NCI-H345 treated with DMSO at 0.1 percent for 48 hours (cell line): ENCODE data around the gene LTBP4.
"Not testable (repeated sequence)": the region's sequence is repeated elsewhere in the genome, so short reads cannot be mapped to it uniquely, and the experiment has no call there.

Experiments used
- DNase-seq: peaks from one replicate; lab custom pipeline; 2025; ENCODE audit not compliant: unreplicated experiment; lab: John Stamatoyannopoulos, UW

Gene LTBP4

DNA sequence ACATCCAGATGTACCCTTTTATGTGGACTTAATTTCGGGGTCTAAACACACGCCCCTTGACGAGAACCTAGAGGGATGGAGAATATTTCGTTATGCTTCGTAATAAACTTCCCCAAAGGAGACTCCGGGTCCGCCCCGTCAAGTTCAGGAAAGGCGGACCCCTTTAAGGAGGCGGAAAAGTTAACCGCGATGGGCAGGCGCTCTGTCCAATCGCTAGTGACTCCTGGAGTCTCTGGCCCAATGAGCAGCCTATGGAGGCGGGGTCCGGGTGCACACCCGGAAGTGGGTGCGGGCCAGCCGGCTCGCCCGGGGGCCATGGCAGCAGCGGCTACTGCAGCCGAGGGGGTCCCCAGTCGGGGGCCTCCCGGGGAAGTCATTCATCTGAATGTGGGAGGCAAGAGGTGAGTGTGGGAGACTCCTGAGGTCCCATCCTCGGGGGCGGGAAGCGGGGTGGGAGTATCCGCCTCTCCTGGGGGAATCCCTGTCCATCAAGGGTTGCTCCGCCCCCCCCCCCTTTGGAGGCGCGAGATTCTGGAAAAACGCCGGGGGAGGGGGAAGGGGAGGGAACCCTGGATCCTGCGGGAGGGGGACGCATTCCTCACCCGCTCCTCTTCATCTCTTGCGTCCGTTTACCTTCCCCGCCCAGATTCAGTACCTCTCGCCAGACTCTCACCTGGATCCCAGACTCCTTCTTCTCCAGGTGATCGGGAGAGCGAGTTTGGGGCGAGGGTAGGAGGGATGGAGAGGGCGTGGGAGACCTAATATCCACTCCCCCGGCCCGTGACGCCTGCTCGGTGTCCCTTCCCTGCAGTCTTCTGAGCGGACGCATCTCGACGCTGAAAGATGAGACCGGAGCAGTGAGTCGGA lies 24.4 kb upstream of the LTBP4 start, which contains the start of gene SHKBP1:
Gene SHKBP1 (plus strand): TSS at position 289 of the 867 bp plus-strand sequence. CDS start 27 bp downstream, at position 316.
- peak; percentile 99 for DNase-seq

DNA sequence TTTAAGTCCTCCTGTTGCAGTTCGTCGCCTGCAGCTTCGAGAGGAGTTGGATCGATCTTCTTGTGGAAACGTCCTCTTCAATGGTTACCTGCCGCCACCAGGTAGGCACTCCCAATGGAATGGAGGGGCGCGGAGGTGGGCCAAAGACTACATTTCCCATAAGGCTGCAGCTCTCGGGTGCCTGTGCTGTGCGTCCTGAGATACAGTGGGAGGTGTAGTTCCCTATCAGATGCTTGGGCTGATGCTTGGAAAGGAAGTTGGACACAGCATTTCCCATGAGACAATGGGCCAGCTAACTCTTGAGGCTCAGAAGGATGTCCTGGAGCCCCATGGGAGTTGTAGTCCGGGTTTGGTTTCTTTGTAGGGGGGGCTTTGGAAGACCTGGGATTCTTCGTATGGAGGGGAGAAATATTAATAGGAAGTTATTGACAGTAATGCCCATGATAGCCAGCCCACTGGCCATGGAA lies 22.7 kb upstream of the LTBP4 start:
- DNase-seq: no peak

DNA sequence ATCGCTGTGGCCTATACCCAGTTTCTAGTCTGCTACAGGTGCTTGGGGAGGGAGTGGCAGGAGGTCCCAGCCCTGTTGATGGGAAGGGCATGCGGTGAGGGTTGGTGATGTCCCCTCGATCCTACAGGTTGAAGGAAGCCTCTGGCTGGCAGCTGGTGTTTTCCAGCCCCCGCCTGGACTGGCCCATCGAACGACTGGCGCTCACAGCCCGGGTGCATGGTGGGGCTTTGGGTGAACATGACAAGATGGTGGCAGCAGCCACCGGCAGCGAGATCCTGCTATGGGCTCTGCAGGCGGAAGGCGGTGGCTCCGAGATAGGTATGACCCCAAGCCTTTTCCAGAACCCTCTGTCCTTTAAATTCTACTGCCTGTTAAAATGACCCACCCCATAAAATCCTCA lies 20.6 kb upstream of the LTBP4 start:
- no peak for DNase-seq

DNA sequence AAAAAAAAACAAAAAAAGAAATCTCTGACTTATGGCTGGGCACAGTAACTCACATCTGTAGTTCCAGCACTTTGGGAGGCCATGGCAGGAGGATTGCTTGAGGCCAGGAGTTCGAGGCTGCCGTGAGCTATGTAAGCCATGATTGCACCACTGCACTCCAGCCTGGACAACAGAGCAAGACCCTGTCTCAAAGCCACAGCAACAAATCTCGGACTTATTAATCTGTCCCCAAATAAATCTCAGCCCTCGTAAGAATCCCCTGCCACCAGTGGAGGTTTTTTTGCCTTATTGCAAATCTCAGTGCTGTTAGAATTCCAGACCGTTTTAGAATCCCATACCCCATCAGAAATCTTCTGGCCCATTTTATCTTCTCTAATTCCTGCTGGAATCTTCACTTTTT lies 19.6 kb upstream of the LTBP4 start:
- DNase-seq: no peak

DNA sequence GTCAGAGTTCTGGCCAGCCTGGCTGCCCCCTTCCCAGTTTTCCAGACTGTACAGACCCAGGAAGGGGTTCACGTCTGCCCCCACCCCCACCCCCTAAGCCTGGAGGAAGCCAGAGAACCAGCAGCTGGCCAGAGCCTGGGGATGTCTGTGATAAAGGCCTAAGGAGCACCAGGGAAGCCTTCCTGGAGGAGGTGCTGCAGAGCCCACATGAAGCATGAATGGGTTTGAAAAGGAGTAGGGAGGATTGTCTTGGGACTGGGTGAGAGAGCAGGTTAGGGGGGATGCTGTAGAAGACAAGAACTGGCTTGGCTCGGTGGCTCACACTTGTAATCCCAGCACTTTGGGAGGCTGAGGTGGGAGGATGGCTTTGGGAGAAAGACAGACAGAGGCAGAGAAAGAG lies 18.7 kb upstream of the LTBP4 start:
- DNase-seq: no peak

DNA sequence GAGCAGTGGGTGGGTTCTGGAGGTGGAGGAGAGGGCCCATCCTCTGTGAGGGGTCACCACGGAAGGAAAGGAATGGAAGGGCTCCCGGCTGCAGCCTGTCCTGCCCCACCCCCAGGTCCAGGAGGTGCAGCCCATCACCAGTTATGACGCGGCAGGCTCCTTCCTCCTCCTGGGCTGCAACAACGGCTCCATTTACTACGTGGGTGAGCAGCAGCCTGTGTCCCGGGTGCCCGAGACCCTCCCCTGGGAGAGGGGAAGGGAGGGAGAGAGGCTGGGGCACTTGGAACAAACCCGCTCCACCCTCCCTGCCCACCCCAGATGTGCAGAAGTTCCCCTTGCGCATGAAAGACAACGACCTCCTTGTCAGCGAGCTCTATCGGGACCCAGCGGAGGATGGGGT lies 17.9 kb upstream of the LTBP4 start:
- no peak for DNase-seq

- no peak for DNase-seq
Measured at GRCh38 chr19:40584007-40584406, 17.2 kb upstream of the LTBP4 start.

- DNase-seq: no peak
Measured at GRCh38 chr19:40585241-40585981, 15.8 kb upstream of the LTBP4 start.

DNA sequence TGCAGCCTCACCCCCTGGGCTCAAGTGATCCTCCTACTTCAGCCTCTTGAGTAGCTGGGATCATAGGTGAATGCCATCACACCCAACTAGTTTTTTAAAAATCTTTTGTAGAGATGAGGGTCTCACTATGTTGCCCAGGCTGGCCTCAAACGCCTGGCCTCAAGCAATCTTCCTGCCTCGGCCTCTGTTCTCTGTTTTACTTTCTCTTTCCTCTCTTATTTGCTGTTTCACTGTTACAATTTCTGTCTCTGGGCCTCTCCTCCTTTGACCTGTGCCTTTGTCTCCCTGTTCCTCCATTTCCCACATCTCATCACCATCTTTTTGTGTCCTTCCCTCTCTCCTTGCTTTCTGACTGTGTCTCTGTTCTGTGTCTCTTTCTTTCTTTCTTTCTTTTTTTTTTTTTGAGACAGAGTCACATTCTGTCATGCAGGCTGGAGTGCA lies 15.2 kb upstream of the LTBP4 start:
- DNase-seq: no peak

DNA sequence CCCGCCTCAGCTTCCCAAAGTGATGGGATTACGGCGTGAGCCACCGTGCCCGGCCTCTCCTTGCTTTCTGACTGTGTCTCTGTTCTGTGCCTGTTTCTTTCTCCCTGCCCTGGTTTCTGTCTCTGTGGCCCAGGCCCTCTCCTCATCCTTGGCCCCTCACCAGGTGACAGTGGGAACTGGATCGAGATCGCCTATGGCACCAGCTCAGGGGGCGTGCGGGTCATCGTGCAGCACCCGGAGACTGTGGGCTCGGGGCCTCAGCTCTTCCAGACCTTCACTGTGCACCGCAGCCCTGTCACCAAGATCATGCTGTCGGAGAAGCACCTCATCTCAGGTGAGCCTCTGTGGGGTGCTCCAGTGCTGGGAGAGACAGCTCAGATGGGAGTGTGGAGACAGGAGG lies 14.6 kb upstream of the LTBP4 start:
- no peak for DNase-seq

DNA sequence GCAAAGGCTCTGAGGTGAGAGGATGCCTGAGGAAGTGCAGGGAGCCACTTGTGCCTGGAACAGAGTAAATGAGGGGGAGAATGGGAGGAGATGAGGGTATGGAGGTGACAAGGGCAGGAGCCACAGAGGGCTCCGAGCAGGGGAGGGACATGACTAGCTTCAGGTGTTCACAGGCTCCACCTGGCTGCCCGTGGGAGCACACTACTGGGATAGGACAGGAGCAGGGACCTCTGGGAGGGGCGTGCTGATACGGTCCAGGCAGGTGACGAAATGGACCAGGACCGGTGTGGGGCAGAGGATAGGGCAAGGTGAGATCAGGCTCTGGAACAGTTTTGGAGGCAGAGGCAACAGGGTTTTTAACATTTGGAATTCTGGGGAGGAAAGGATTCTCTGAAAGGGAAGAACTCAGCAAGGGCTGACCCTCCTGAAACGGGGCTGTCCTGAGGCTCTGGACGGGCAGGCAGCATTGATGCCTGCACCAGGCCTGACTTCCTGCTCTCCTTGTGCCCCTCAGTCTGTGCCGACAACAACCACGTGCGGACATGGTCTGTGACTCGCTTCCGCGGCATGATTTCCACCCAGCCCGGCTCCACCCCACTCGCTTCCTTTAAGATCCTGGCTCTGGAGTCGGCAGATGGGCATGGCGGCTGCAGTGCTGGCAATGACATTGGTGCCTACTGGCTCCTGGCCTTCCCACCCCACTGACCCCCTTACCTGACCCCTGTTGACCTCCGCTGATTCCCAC lies 12.9 kb upstream of the LTBP4 start:
- DNase-seq: no peak

DNA sequence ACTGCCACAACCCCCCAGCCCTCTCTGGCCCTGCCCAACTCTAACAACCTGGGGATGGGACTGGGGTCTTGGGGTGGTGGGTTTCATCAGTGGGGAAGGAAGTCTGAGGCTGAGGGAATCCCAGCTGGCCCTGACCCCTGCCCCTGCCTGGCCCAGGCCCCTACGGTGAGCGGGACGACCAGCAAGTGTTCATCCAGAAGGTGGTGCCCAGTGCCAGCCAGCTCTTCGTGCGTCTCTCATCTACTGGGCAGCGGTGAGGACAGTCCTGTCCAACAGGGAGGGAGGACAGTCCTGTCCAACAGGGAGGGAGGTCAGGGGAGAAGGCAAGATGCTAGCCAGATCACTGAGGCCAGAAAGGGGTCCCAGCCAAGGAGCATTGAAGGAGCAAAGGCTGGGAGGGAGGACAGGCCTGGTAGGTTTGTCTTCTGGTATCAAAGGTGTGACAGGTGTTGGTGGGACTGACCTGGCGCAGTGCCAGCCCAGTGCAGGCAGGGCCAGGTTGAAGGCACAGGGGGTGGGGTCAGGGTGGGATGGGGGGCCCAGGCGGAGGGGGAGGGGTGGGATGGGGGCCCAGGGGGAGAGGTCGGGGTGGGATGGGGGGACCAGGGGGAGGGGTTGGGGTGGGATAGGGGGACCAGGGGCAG lies 12.1 kb upstream of the LTBP4 start:
- no peak for DNase-seq

- DNase-seq: no peak
Measured at GRCh38 chr19:40589591-40590429, 11.4 kb upstream of the LTBP4 start.

DNA sequence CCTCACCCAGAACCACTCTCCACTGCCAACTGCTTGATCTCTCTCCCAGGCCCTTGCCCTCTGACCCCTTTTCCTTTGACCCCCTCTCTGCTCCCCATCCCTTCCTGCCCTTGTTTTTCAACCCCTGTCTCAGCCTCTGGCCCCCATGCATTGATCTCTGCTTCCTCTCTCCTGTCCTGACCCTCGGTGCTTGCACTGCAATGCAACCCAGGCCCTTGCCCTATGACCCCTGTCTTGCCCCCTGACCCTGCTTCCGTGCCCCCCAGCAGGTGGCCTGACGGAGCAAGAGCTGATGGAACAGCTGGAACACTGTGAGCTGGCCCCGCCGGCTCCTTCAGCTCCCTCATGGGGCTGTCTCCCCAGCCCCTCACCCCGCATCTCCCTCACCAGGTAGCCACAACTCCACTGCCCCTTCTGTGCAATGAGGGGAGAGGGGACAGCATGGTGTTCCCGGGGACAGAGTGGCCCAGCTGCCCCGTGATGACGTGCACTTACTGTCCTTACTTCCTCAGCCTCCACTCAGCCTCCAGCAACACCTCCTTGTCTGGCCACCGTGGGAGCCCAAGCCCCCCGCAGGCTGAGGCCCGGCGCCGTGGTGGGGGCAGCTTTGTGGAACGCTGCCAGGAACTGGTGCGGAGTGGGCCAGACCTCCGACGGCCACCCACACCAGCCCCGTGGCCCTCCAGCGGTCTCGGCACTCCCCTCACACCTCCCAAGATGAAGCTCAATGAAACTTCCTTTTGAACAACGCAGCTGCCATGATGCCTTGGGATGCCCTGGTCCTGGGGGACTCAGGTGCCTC lies 10.5 kb upstream of the LTBP4 start:
- no peak for DNase-seq

- not testable (repeated sequence) for DNase-seq
Measured at GRCh38 chr19:40591724-40592123, 9.4 kb upstream of the LTBP4 start.

DNA sequence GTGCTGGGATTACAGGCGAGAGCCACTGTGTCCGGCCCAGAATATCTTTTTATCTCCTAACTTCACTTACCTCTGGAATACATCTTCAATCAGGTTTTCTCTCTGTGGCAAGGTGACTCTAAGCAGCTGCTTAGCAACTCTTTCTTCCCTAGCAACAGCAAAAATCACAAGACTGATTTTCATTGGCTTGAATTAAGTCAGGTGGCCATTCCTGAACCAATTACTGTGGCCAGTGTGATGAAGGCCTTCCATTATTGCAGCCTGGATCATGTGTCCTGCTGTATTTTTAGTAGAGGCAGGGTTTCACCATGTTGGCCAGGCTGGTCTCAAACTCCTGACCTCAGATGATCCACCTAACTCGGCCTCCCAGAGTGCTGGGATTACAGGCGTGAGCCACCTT lies 9.0 kb upstream of the LTBP4 start:
- peak; percentile 45 for DNase-seq

- peak; percentile 31 for DNase-seq
Measured at GRCh38 chr19:40594255-40594654, 6.9 kb upstream of the LTBP4 start.

GRCh38 chr19:40594657-40595091 lies 6.5 kb upstream of the LTBP4 start:
- no peak for DNase-seq
